Bone marrow (tissue), 2 donors: Measurements from ENCODE around the gene ALDOC.

Source experiments
- DNase-seq, 2 donors: peaks; one replicate each; lab custom pipeline; 2025; lab: John Stamatoyannopoulos, UW

Gene ALDOC

DNA sequence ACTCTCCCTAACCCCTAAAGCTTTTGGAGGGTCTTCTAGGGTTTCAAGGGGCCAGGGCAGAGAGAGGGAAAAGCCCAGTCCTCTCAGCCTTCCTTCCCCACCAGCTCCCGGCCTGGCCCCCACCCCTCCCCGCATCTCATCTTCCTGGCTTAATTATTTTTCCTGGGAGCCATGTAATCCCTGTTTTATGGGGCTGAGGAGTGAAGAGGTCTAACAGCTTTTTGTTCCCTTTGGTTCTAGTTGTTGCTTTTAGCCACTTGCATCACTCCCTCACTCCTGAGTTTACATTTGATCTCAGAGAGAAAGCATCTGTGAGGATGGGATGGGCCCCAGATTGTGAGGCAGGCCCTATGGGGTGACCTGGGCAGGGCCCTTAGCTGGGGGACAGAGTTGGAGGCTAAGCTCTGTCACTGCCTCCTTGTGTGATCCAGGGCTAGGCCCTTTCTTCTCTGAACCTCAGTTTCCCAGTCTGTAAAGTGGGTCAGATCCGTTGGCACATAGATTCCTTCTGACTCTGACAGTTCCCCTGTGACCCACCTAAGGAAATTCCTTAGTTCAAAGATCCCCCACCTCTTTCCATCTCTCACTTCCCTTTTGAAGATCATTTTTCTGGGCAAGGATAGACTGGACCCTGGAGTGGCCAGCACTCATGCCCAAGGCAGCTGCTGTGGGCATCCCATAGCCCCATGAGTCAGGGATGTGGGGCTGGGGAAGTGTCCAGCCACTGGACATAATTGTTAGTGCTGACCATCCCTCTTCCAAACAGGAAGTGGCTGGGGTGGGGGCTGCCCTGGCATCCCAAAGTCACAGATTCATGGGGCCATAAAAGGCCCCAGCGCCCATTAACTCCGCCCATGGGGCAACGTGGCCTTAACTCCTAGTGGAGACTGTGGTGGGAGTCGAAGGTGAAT is 44.4 kb downstream of the ALDOC start:
- no peak for DNase-seq

DNA sequence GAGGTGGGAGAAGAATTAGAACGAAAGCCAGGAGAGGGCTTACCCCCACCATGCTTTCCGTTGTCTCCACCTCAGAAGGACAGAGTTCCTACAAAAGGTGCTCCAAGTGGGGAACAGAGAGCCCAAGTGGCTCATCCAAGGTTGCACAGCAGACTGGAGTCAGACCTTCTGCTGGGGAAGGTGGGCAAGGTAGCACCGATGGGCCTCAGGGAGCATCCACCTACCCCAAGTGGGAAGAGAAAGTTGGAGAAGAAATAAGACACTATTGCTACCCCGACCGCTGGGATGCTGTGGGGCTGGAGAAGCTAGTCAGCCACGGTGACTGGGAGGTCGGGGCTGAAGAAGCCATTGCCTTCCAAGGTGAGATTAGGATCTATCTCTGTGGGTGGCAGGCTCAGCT is 45.8 kb downstream of the ALDOC start:
- DNase-seq: no peak

DNA sequence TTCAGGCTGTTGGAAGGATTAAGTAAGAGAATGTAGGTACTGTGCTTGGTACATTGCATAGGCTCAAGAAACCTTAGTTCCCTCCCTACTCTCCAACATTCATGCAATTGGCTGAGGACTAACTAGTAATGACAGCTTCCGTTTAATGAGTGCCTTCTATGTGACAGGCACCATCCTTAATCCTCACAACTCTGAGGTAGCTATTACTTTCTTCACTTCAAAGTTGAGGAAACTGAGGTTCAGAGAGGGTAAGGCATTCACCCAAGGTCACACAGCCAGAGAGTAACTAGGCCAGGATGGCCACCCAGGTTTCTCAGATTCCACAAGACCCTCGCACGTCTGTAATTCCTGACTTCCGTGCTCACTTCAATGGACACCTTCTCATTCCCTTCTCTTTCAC is 46.4 kb downstream of the ALDOC start:
- DNase-seq: no peak

DNA sequence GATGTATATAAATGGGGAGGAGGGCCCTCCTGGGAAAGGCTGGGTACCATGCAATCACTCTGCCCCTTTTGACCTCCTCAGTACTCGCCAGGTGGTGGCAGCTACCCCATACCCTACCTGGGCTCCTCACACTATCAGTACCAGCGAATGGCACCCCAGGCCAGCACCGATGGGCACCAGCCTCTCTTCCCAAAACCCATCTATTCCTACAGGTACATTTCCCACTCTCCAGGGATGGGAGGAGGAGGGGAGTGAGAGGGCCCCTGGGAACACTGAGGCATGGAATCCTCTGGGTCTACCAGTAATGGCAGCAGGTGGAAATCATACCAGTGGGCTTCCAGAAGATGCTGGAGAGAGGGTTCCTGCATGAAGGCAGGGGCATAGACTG is 47.7 kb downstream of the ALDOC start:
- DNase-seq: no peak

DNA sequence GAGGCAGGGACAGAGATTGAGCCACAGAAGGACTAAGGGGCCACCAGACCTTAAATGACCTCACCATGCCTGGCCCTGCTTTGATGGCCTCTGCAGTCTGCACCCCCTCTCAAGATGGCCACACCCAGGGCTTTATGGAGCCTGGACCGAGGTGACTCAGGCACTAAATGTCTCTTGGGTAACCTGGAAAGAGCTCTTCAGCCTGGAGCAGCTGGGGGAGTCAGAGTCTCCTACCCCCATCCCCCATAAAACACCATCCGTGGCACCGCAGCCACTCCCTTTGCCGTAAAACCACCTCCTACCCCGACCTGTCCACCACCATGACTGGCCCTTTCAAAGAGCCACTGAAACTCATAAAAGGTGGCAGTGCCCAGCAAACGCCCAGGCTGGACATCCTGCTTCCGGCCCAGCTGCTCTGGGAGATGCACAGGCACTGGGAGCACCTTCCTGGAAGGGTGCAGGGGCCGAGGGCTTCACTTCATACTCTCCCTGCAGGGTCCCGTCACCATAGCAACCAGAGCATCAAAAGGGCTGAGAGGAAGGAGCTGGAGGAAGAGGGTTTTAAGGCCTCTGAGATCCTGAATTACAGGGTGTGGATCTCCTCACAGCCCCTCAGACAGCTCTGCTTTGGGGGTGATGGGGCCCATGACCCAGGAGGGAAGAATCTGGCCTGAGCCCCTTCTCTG is 48.2 kb downstream of the ALDOC start:
- no peak for DNase-seq

DNA sequence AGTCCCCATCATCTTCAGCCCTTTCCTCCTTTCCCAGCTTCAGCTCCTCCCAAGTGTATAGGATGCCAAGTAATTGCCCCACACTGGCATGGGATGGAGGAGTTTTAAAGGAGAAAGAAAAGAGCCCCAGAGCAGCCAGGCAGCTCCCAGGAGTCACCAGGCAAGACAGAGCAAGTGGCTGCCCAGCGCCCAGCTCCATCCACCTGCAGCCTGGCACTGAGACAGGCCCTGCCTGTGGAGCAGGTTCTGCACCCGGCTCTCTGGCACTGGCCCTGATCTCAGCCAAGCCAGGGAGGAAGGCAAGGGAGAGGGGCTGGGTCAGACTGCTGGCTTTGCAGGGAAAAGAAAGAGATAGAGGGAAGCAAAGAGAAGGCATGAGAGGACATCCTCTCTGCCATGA is 48.8 kb downstream of the ALDOC start:
- DNase-seq: no peak

DNA sequence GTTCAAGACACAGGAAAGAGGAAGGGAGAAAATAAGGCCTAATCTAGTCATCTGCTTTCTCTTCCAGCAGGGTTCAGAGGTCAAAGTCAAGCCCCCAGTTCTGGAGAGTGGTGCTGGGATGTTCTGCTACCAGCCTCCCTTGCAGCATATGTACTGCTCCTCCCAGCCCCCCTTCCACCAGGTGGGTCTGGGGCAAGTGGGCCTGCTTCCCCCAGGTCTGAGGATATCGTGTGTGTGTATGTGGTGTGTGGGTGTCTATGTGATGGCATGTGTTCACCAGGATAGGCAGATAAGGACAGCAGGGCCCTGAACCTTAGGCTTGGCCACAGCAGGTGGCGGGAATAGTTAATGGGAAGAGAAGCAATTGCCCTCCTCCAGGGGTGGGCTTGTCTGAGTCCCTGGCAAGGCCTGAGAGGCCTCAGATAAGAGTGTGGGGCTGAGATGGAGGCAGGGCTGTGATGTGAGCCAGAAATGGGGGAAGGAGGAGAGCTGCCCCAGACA is 49.5 kb downstream of the ALDOC start:
- DNase-seq: no peak

DNA sequence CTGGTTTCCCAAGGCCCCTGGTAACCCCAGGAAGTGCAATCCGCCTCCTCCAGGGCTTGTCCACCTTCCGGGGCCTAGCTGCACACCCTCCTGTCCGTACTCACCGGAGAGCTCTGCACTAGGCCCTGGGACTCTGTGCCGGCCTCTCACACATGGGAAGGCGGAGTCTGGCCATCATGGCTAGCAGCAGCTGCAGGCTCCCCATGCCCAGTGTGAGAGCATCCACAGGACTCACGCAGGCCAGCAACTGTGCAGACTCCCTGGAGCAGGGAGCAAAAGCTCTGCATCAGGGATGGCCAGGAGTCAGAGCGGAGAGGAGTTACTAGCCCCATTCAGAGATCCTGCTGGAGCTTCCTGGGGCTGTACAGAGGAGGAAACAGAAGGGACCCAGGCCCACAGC is 50.3 kb downstream of the ALDOC start:
- no peak for DNase-seq

DNA sequence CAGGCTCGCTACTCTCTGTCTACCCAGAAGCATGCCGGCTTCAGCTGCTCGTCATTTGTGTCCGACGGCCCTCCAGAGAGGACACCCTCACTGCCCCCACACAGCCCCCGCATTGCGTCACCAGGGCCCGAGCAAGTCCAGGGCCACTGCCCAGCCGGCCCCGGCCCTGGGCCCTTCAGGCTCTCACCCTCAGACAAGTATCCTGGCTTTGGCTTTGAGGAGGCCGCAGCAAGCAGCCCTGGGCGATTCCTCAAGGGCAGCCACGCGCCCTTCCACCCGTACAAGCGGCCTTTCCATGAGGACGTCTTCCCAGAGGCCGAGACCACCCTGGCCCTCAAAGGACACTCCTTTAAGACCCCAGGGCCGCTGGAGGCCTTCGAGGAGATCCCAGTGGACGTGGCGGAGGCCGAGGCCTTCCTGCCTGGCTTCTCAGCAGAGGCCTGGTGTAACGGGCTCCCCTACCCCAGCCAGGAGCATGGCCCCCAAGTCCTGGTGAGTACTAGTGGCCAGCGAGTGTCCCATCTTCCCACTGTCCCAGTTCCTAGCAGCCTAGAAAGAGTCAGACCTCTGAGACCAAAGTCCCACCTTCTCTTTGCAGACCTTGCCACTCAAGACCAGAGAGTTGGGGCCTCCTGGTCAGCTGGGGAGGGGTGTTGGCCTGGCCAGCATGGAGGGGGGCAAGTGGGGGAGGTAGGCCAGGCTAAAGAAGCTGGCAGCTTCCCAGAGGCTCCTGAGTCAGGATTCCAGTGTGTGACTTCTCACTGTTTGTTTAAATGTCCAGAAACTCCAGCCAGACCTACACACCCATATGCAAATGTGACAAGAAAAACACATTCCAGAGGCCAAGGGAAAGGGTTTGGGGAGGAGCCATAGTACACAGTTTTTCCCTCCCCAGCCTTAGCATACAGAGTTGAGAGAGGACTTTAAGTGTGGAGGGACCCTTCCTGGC is 51.9 kb downstream of the ALDOC start:
- DNase-seq: no peak

DNA sequence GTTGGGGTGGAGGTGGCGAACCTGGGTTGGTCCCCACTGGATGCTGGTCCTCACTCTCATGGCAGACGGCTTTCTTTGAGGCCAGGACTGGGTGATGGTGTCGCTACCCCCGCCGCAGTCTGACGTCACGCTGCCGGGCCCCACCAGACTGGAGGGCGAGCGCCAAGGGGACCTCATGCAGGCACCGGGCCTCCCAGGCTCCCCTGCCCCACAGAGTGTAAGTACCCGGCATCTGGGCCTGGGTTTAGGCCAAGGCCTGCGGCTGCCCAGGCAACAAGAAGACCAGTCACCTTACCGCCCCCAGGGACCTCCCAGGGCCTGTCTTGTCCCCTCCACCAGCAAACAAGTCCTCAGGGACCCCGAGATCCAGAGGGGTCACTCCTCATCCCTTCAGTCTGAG is 52.8 kb downstream of the ALDOC start:
- DNase-seq: no peak

DNA sequence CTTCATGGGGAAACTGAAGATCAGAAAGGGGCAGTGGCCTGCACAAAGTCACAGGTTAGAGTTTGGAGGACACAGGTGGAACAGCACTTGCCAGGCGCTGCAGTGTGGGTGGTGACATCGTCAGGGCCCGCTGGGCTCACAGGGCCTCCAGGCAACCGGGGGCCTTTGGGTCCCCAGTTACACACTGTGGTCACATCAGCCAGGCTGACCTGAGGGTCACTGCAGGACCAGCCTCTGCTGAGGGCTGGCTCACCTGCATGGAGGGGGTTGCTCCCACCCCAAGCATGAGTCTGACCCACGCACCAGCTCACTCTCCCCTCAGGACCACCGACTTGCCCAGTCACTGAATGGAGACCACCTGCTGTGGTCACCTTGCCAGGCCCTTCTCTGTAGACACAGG is 53.5 kb downstream of the ALDOC start:
- no peak for DNase-seq
